SU-DHL-6 (cell line): ENCODE results near the gene FAAH2.
"Not testable (repeated sequence)": the region's sequence is repeated elsewhere in the genome, so short reads cannot be mapped to it uniquely, and the experiment has no call there.

ENCODE experiments used
- H2AFZ ChIP-seq: fragments of 200-600 bp; sonication (generic); 2 replicates; pipeline ENCODE4 v1.6.1; 2014; ENCODE audit warnings: low read depth, mild to moderate bottlenecking, moderate library complexity, mixed read lengths, antibody characterized with exemption, low read length; ENCODE audit not compliant: severe bottlenecking
- H3F3A ChIP-seq: fragments of 200-600 bp; shearing (Covaris generic); 2 replicates; pipeline ENCODE4 v1.6.0; 2016; ENCODE audit warnings: antibody characterized with exemption, mild to moderate bottlenecking; ENCODE audit not compliant: insufficient read depth
- H3K27ac ChIP-seq: fragments of 200-600 bp; sonication (generic); 2 replicates; pipeline ENCODE4 v1.5.1; 2016; ENCODE audit warnings: low read depth, mild to moderate bottlenecking, low read length, moderate library complexity, mixed read lengths
- H3K27me3 ChIP-seq: fragments of 200-600 bp; sonication (generic), shearing (Covaris generic); 2 replicates; pipeline ENCODE4 v1.6.0; 2014; ENCODE audit warnings: mild to moderate bottlenecking, low read length
- H3K36me3 ChIP-seq: fragments of 200-600 bp; sonication (generic); 2 replicates; pipeline ENCODE4 v1.6.1; 2014; ENCODE audit warnings: mild to moderate bottlenecking, low read length, mixed read lengths
- H3K4me2 ChIP-seq: fragments of 300-600, 200-600 bp; shearing (Covaris generic), sonication (generic); 2 replicates; pipeline ENCODE4 v1.6.0; 2014; ENCODE audit warnings: low read length, low read depth, mild to moderate bottlenecking; ENCODE audit not compliant: poor library complexity, severe bottlenecking
- H3K4me3 ChIP-seq: fragments of 200-600 bp; sonication (generic); 2 replicates; pipeline ENCODE4 v1.5.1; 2014; ENCODE audit warnings: antibody characterized with exemption, low read length, mild to moderate bottlenecking, mixed read lengths; ENCODE audit not compliant: insufficient read depth, poor library complexity, severe bottlenecking
- H3K79me2 ChIP-seq: fragments of 200-600 bp; sonication (generic); 2 replicates; pipeline ENCODE4 v1.6.1; 2014; ENCODE audit warnings: mild to moderate bottlenecking, low read length, moderate library complexity; ENCODE audit not compliant: insufficient read depth
- H3K9ac ChIP-seq: fragments of 200-600 bp; sonication (generic); 2 replicates; pipeline ENCODE4 v1.7.0; 2014; ENCODE audit warnings: mild to moderate bottlenecking, low read length
- H3K9me2 ChIP-seq: fragments of 200-600 bp; sonication (generic); replicated peaks from 2 replicates; pipeline ENCODE4 v1.6.1; 2014; ENCODE audit warnings: low read length; ENCODE audit not compliant: insufficient read depth
- H3K9me3 ChIP-seq: fragments of 200-600 bp; sonication (generic); 2 replicates; pipeline ENCODE4 v1.6.1; 2014; ENCODE audit warnings: low read length, mixed read lengths; ENCODE audit not compliant: insufficient read depth
- H4K20me1 ChIP-seq: fragments of 200-600 bp; sonication (generic); 2 replicates; pipeline ENCODE4 v1.6.1; 2014; ENCODE audit warnings: low read depth, mild to moderate bottlenecking, antibody characterized with exemption, low read length, moderate library complexity, mixed read lengths
- CTCF ChIP-seq: fragments of 200-600 bp; sonication (generic); IDR thresholded peaks from one replicate; pipeline ENCODE4 v1.5.1; 2017; ENCODE audit warnings: antibody characterized with exemption, mild to moderate bottlenecking, low read length, moderate library complexity; ENCODE audit not compliant: insufficient read depth, poor library complexity, severe bottlenecking
- EZH2phosphoT487 ChIP-seq: fragments of 200-600 bp; sonication (generic), shearing (Covaris generic); conservative IDR thresholded peaks from 2 replicates; pipeline ENCODE4 v1.6.1; 2018; ENCODE audit warnings: mild to moderate bottlenecking, antibody characterized with exemption, low read length, moderate library complexity, mixed read lengths

Gene FAAH2

DNA sequence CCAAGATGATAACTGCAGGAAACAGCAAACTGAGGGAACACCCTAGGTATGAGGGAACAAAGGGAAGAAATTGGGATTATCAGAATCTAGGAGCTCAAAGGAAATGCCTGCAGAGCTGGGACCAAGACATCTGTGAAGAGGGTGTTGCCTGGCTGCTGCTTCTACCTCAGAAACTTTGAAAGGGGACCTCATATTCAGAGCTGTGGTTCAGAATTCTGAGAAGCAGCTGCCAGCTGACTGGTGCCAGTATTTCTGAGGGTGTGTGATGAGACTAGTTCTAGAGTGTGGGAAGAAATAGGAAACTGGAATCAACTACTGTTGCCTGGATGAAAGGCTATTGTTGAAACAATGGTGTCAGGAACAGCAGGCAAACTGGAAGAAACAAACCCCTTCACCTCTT is 8.5 kb downstream of the FAAH2 start:
- H3K9me2 ChIP-seq: no peaks in the 10 kb centered on the region
- no peaks in the 10 kb centered on the region for H3K9me3 ChIP-seq
- no peak overlapping the region for H3K9ac ChIP-seq
- no peaks in the 10 kb centered on the region for H3K79me2 ChIP-seq
- no peak overlapping the region for H3K27ac ChIP-seq
- H3K36me3 ChIP-seq: no peaks in the 10 kb centered on the region
- no peaks in the 10 kb centered on the region for H3K27me3 ChIP-seq
- no peak overlapping the region for H3K4me2 ChIP-seq
- no peaks in the 10 kb centered on the region for H4K20me1 ChIP-seq
- no peak for TF ChIP-seq CTCF
- no peak for TF ChIP-seq EZH2phosphoT487
- H3K4me3 ChIP-seq: no peak overlapping the region
- no peaks in the 10 kb centered on the region for H3F3A ChIP-seq
- H2AFZ ChIP-seq: no peak overlapping the region

DNA sequence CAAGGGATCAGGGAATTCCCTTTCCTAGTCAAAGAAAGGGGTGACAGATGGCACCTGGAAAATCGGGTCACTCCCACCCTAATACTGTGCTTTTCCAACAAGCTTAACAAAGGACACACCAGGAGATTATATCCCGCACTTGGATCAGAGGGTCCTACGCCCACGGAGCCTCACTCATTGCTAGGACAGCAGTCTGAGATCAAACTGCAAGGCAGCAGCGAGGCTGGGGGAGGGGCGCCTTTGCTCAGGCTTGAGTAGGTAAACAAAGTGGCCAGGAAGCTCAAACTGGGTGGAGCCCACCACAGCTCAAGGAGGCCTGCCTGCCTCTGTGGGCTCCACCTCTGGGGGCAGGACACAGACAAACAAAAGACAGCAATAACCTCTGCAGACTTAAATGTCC is 9.2 kb downstream of the FAAH2 start:
- H3K4me3 ChIP-seq, H3K27me3 ChIP-seq, H3F3A ChIP-seq, H3K9ac ChIP-seq, H2AFZ ChIP-seq, H3K79me2 ChIP-seq, H3K27ac ChIP-seq, H3K9me3 ChIP-seq, H3K9me2 ChIP-seq, H3K4me2 ChIP-seq, H3K36me3 ChIP-seq, H4K20me1 ChIP-seq: not testable (repeated sequence)

DNA sequence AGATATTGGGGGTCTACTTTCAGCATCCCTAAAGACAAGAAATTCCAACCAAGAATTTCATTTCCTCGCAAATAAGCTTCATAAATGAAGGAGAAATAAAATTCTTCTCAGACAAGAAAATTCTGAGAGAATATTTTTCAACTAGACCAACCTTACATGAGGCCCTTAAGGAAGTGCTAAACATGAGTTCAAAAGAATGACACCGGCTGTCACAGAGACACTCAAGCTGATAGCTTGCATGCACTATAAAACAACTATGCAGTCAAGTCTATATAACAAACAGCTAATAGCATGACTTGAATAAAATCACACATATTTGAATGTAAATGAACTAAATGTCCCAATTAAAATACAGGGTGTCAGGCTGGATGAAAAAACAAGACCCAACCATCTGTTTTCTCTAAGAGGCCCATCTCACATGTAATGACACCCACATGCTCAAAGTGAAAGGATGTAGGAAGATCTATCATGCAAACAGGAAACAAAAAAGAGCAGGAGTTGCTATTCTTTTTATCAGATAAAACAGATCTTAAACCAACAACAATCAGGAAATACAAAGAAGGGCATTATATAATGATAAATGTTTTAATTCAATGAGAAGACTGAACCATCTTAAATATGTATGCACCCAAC is 27.2 kb downstream of the FAAH2 start:
- Histone ChIP-seq H3K27me3 (no peaks in the 10 kb centered on the region), H3K4me3 (no peak overlapping the region), H4K20me1 (no peaks in the 10 kb centered on the region), H3K36me3 (no peaks in the 10 kb centered on the region), H3K4me2 (no peak overlapping the region), H2AFZ (no peak overlapping the region), H3F3A (no peaks in the 10 kb centered on the region), H3K79me2 (no peaks in the 10 kb centered on the region), H3K9me2 (no peaks in the 10 kb centered on the region), H3K9ac (no peak overlapping the region), H3K27ac (no peak overlapping the region), H3K9me3 (no peaks in the 10 kb centered on the region)
- TF ChIP-seq CTCF: no peak
- no peak for TF ChIP-seq EZH2phosphoT487

DNA sequence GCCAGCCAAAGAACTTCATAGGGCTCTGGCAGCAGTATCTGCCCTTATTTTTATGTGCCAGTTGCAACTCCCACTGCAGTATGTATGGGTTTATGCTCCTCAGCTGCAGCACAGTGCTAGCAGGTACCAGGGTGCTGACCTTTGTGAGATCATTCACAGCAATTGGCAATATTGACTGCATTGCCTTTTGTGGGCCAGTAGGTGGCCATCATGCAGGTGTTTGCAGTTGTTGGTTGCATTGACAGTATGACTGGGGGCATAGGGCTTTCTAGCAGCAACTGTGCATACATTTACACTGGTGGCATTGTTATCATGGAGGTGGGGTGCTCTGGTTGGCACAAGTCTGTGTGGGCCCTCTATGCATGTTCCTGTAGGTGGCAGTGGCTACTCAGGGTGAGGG is 42.5 kb downstream of the FAAH2 start:
- no peaks in the 10 kb centered on the region for H3K79me2 ChIP-seq
- no peaks in the 10 kb centered on the region for H3K27me3 ChIP-seq
- no peak overlapping the region for H3K9ac ChIP-seq
- TF ChIP-seq EZH2phosphoT487: no peak
- no peak for TF ChIP-seq CTCF
- H4K20me1 ChIP-seq: no peaks in the 10 kb centered on the region
- no peak overlapping the region for H3K27ac ChIP-seq
- H3K4me3 ChIP-seq: no peak overlapping the region
- H2AFZ ChIP-seq: no peak overlapping the region
- no peaks in the 10 kb centered on the region for H3K9me3 ChIP-seq
- H3K4me2 ChIP-seq: no peak overlapping the region
- H3F3A ChIP-seq: no peaks in the 10 kb centered on the region
- H3K36me3 ChIP-seq: no peaks in the 10 kb centered on the region
- no peaks in the 10 kb centered on the region for H3K9me2 ChIP-seq

GRCh38 chrX:57335790-57336189 is 49.3 kb downstream of the FAAH2 start:
- not testable (repeated sequence) for H3K27ac ChIP-seq, H3K9me2 ChIP-seq, H3K4me3 ChIP-seq, H3K9me3 ChIP-seq, H3F3A ChIP-seq, H2AFZ ChIP-seq, H3K79me2 ChIP-seq, H3K9ac ChIP-seq, H3K27me3 ChIP-seq, H3K4me2 ChIP-seq, H4K20me1 ChIP-seq, H3K36me3 ChIP-seq
